Fibroblast of lung (primary cell): Measurements from ENCODE around the gene ZNF274. TPM values are rescaled to one million over a fixed set of nuclear protein-coding genes. Genes with fewer than 3 reads are reported as not detected.
"Not testable (repeated sequence)": the region's sequence is repeated elsewhere in the genome, so short reads cannot be mapped to it uniquely, and the experiment has no call there.

Source experiments
- DNase-seq, 2 donors: peaks; one replicate each; pipeline versions ENCODE4 v3.0.0 to v3.0.0-alpha.2; 2010; ENCODE audit warnings: low read depth in 2 of 2
- H2AFZ ChIP-seq: 2 replicates; pipeline ENCODE4 v1.5.1; 2012; ENCODE audit warnings: low read length, control low read depth, inconsistent platforms
- H3K27ac ChIP-seq: 2 replicates; pipeline ENCODE4 v1.5.1; 2011; ENCODE audit warnings: low read length, control low read depth; ENCODE audit not compliant: insufficient read depth
- H3K27me3 ChIP-seq: 2 replicates; pipeline ENCODE4 v1.5.1; 2011; ENCODE audit warnings: mild to moderate bottlenecking, low read length; ENCODE audit not compliant: control insufficient read depth, insufficient read depth
- H3K36me3 ChIP-seq: 2 replicates; pipeline ENCODE4 v1.5.1; 2011; ENCODE audit warnings: low read length; ENCODE audit not compliant: control insufficient read depth, insufficient read depth
- H3K4me1 ChIP-seq: 2 replicates; pipeline ENCODE4 v1.5.1; 2011; ENCODE audit warnings: low read length; ENCODE audit not compliant: control insufficient read depth, insufficient read depth; ENCODE audit errors: extremely low read depth
- H3K4me2 ChIP-seq: 2 replicates; pipeline ENCODE4 v1.5.1; 2011; ENCODE audit warnings: low read length, control low read depth; ENCODE audit not compliant: insufficient read depth; ENCODE audit errors: extremely low read depth
- H3K4me3 ChIP-seq, 4 experiments: fragments of 200-600 bp in 1 of 4; sonication (generic) in 1 of 4; replicated peaks in 1 of 4; 2 replicates each; pipeline ENCODE4 v1.5.1; 2011 to 2016; ENCODE audit warnings: low read length in 4 of 4, low read depth in 3 of 4, mild to moderate bottlenecking in 3 of 4, control low read depth in 2 of 4, inconsistent platforms in 1 of 4, mixed read lengths in 1 of 4; ENCODE audit not compliant: insufficient read depth in 1 of 4; ENCODE audit errors: control extremely low read depth in 1 of 4
- H3K79me2 ChIP-seq: 2 replicates; pipeline ENCODE4 v1.5.1; 2012; ENCODE audit warnings: mild to moderate bottlenecking, low read length, inconsistent platforms; ENCODE audit not compliant: control insufficient read depth, insufficient read depth
- H3K9ac ChIP-seq: 2 replicates; pipeline ENCODE4 v1.5.1; 2011; ENCODE audit warnings: mild to moderate bottlenecking, low read length, control low read depth; ENCODE audit not compliant: insufficient read depth
- H3K9me3 ChIP-seq: 2 replicates; pipeline ENCODE4 v1.5.1; 2012; ENCODE audit warnings: low read depth, low read length; ENCODE audit not compliant: control insufficient read depth, insufficient read depth
- H4K20me1 ChIP-seq: 2 replicates; pipeline ENCODE4 v1.5.1; 2011; ENCODE audit warnings: low read length; ENCODE audit not compliant: control insufficient read depth, insufficient read depth; ENCODE audit errors: extremely low read depth
- EZH2 ChIP-seq: IDR thresholded peaks from 2 replicates; pipeline ENCODE4 v1.5.1; 2012; ENCODE audit warnings: low read length, control low read depth, mild to moderate bottlenecking; ENCODE audit errors: missing control alignments
- polyA minus RNA-seq: library from RNA; depleted of rRNA, polyadenylated mRNA; stranded (reverse); fragments of >200 nt; gene quantifications from 2 replicates; pipeline ENCODE4 v1.2.3, GENCODE V29; 2011; ENCODE audit warnings: low replicate concordance
- polyA plus RNA-seq, 2 donors: library from polyadenylated mRNA; depleted of rRNA in 1 of 2; stranded (reverse) in 1 of 2; unstranded in 1 of 2; fragments of >200 nt; gene quantifications; 2 replicates each; pipeline ENCODE4 v1.2.1, GENCODE V29; 2011 to 2012; ENCODE audit warnings: missing spikeins in 1 of 2
- total RNA-seq: library from RNA; depleted of rRNA; stranded (reverse); fragments of >200 nt; gene quantifications from 2 replicates; pipeline ENCODE4 v1.2.1, GENCODE V29; 2014
- TF ChIP-seq, protein P1 (sequence below), 2 donors: IDR thresholded peaks in 1 of 2; conservative IDR thresholded peaks in 1 of 2; 1 replicate in 1 of 2; 2 replicates in 1 of 2; pipeline ENCODE4 v1.5.1; 2011 to 2012; ENCODE audit warnings: low read length in 2 of 2, control low read depth in 1 of 2, inconsistent platforms in 1 of 2, low read depth in 1 of 2, mild to moderate bottlenecking in 1 of 2

Gene ZNF274
- total RNA-seq (25.4 and 37.5 TPM in 2 replicates), polyA plus RNA-seq (12.8 and 13.9 TPM in 2 replicates), polyA minus RNA-seq (16.0 and 31.7 TPM in 2 replicates)
- 10.8 and 12.9 TPM in 2 replicates for polyA plus RNA-seq (2012)

DNA sequence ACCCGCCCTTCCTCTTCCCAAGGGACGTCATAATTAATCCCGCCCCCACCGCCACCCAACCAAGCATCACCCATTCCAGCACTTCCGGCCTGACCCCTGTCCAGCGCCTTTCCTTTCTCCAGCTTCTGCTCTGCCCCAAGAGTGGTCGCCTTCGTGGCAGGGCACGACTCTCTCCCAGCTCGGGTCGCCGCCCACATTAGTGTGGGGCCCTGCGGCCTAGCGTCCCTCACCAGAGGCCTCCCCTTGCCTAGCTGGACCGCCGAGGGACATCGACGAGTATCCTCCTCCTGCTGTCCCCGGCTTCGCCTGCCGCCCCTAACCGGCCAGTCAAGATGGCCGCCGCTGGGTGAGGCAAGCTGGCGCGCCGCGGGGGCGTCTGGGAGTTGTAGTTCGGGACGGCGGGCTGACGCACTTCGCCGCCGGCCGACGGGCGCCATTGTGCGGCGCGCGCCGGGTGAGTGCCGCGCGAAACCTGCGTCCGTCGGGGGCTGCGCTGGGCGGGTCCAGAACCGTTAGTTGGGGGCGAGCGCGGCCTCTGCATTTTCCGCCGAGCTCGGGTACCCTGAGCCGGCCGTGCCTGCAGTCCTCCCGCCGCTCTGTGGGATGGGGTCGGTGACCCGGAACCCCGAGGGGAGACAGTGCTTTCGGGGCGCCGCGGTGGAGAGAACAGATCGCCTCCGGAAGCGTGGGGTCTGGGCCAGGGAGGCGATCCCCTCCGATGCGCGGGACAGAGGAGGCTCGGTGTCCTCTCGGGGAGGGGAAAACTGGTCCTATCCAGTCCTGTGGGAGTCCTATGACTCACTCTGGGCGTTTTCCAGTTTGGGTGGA, at the start of gene ZNF274:
TSS of gene ZNF274 (plus strand) at position 73 of the 828 bp plus-strand sequence. CDS start 905 bp downstream, outside the sequence.
- Histone ChIP-seq H3K79me2 (peaks cover 12% of the 10 kb centered on the region), H3K4me2 (peak within 1 kb of the TSS; percentile 64), H3K27me3 (no peaks in the 10 kb centered on the region), H2AFZ (peak within 1 kb of the TSS; percentile 83), H3K9ac (peak within 1 kb of the TSS; percentile 90), H3K36me3 (peaks cover 6% of the 10 kb centered on the region), H3K4me1 (no peaks in the 10 kb centered on the region), H3K27ac (peak within 1 kb of the TSS; percentile 96), H3K9me3 (peaks cover 19% of the 10 kb centered on the region), H3K4me3 (peak within 1 kb of the TSS; percentile 79 to 92 (median 86)), H4K20me1 (no peaks in the 10 kb centered on the region)
- DNase-seq, result peak; percentile 89 to 96
- no peak for TF ChIP-seq EZH2
- TF ChIP-seq, protein P1, sequence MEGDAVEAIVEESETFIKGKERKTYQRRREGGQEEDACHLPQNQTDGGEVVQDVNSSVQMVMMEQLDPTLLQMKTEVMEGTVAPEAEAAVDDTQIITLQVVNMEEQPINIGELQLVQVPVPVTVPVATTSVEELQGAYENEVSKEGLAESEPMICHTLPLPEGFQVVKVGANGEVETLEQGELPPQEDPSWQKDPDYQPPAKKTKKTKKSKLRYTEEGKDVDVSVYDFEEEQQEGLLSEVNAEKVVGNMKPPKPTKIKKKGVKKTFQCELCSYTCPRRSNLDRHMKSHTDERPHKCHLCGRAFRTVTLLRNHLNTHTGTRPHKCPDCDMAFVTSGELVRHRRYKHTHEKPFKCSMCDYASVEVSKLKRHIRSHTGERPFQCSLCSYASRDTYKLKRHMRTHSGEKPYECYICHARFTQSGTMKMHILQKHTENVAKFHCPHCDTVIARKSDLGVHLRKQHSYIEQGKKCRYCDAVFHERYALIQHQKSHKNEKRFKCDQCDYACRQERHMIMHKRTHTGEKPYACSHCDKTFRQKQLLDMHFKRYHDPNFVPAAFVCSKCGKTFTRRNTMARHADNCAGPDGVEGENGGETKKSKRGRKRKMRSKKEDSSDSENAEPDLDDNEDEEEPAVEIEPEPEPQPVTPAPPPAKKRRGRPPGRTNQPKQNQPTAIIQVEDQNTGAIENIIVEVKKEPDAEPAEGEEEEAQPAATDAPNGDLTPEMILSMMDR (conservative IDR thresholded peaks at IDR 0.05 in 1 of 2, IDR thresholded peaks at IDR 0.05 in 1 of 2; ENCODE audit: low read depth in 1 of 2, low read length in 2 of 2), result no peak

DNA sequence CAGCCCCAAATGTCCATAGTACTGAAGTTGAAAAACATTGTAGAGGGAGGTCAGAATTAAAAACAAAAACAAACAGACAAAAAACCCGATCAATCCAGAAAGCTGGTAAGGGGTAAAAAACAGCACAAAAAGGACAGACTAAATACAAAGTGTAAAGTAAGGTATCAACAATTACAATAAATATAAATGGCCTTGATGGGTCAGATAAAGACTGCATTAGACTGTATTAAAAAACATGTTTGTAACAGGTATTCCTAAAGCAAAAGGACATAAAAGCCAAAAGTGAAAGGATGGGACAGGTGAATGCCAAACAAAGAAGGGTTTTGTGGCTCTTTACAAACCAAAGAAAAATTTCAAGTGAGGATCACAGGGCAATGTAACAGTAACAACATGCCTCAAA, 48.6 kb upstream of the ZNF274 start:
- no peak overlapping the region for H3K27ac ChIP-seq
- H2AFZ ChIP-seq, result no peak overlapping the region
- no peaks in the 10 kb centered on the region for H3K79me2 ChIP-seq
- H3K4me2 ChIP-seq, result no peak overlapping the region
- H3K9me3 ChIP-seq, result peaks cover 1% of the 10 kb centered on the region
- H3K9ac ChIP-seq, result no peak overlapping the region
- peaks cover 3% of the 10 kb centered on the region for H3K36me3 ChIP-seq
- H3K4me3 ChIP-seq, result no peak overlapping the region
- no peaks in the 10 kb centered on the region for H3K27me3 ChIP-seq
- H3K4me1 ChIP-seq, result no peaks in the 10 kb centered on the region
- DNase-seq, result no peak
- no peaks in the 10 kb centered on the region for H4K20me1 ChIP-seq
- TF ChIP-seq EZH2, result no peak
- TF ChIP-seq, protein P1 (conservative IDR thresholded peaks at IDR 0.05 in 1 of 2, IDR thresholded peaks at IDR 0.05 in 1 of 2; ENCODE audit: low read depth in 1 of 2, low read length in 2 of 2), result no peak

DNA sequence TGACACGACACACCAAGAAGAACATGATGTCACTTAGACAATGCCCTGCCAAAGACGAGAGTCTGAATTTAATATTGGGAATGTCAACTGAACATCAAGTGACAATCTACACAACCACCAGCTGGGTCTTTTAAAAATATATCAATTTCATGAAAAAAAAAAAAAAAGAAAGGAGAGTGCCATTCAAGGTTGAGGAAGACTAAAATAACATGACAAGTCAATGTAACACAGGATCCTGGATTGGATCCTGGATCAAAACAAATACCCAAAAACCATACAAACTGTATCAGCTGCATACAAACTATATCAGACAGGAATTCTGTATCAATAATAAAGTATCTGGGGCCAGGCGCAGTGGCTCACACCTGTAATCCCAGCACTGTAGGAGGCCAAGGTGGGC, 37.0 kb upstream of the ZNF274 start:
- Histone ChIP-seq H3K27me3 (no peaks in the 10 kb centered on the region), H3K79me2 (peaks cover 14% of the 10 kb centered on the region), H3K9ac (no peak overlapping the region), H3K4me1 (no peaks in the 10 kb centered on the region), H3K4me3 (no peak overlapping the region), H2AFZ (no peak overlapping the region), H4K20me1 (no peaks in the 10 kb centered on the region), H3K27ac (no peak overlapping the region), H3K36me3 (no peaks in the 10 kb centered on the region), H3K4me2 (no peak overlapping the region), H3K9me3 (no peaks in the 10 kb centered on the region)
- TF ChIP-seq, protein P1 (conservative IDR thresholded peaks at IDR 0.05 in 1 of 2, IDR thresholded peaks at IDR 0.05 in 1 of 2; ENCODE audit: low read depth in 1 of 2, low read length in 2 of 2), result no peak
- TF ChIP-seq EZH2, result no peak
- no peak for DNase-seq

DNA sequence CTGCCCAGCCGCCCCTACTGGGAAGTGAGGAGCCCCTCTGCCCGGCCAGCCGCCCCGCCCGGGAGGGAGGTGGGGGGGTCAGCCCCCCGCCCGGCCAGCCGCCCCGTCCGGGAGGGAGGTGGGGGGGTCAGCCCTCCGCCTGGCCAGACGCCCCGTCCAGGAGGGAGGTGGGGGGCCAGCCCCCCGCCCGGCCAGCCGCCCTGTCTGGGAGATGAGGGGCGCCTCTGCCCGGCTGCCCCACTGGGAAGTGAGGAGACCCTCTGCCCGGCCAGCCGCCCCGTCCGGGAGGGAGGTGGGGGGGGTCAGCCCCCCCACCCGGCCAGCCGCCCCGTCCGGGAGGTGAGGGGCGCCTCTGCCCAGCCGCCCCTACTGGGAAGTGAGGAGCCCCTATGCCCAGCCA, 35.4 kb upstream of the ZNF274 start:
- not testable (repeated sequence) for H3K4me1 ChIP-seq, H3K9ac ChIP-seq, H4K20me1 ChIP-seq, H3K4me3 ChIP-seq, H3K9me3 ChIP-seq, H3K27ac ChIP-seq, DNase-seq, H3K36me3 ChIP-seq, H3K27me3 ChIP-seq, H3K4me2 ChIP-seq, H2AFZ ChIP-seq
- peaks cover 14% of the 10 kb centered on the region for H3K79me2 ChIP-seq
